GM21447 (cell line): Measurements from ENCODE around the gene ACAD8.
"Not testable (repeated sequence)": the region's sequence is repeated elsewhere in the genome, so short reads cannot be mapped to it uniquely, and the experiment has no call there.

Experiments used
- ATAC-seq: cut with Tn5 transposase; IDR thresholded peaks from one replicate; pipeline ENCODE4 v1.9.1; 2021; ENCODE audit not compliant: unreplicated experiment

The ACAD8 gene

GRCh38 chr11:134266440-134266839, 13.1 kb downstream of the ACAD8 start:
- no peak for ATAC-seq

- no peak for ATAC-seq
Measured at GRCh38 chr11:134266841-134267251, 13.5 kb downstream of the ACAD8 start.

- ATAC-seq: no peak
Measured at GRCh38 chr11:134267461-134267860, 14.1 kb downstream of the ACAD8 start.

GRCh38 chr11:134267966-134268365, 14.6 kb downstream of the ACAD8 start:
- no peak for ATAC-seq

- no peak for ATAC-seq
Measured at GRCh38 chr11:134270250-134270714, 16.9 kb downstream of the ACAD8 start.

GRCh38 chr11:134271978-134272377, 18.6 kb downstream of the ACAD8 start:
- ATAC-seq: no peak

- ATAC-seq: no peak
Measured at GRCh38 chr11:134272381-134273316, 19.3 kb downstream of the ACAD8 start.

GRCh38 chr11:134273317-134273712, 19.9 kb downstream of the ACAD8 start:
- no peak for ATAC-seq

- ATAC-seq: no peak
Measured at GRCh38 chr11:134275188-134275533, 21.8 kb downstream of the ACAD8 start.

GRCh38 chr11:134275534-134276395, 22.4 kb downstream of the ACAD8 start, which contains the start of gene GLB1L3:
TSS of gene GLB1L3 (plus strand) at chr11:134276379. CDS start at chr11:134276741, 362 bp downstream.
- no peak for ATAC-seq

GRCh38 chr11:134276396-134277182, 23.2 kb downstream of the ACAD8 start:
- ATAC-seq: no peak

GRCh38 chr11:134277183-134278001, 24.0 kb downstream of the ACAD8 start:
- no peak for ATAC-seq

- no peak for ATAC-seq
Measured at GRCh38 chr11:134278356-134278755, 25.0 kb downstream of the ACAD8 start.

GRCh38 chr11:134281635-134282034, 28.3 kb downstream of the ACAD8 start:
- not testable (repeated sequence) for ATAC-seq

GRCh38 chr11:134282121-134283045, 29.0 kb downstream of the ACAD8 start:
- ATAC-seq: no peak

- ATAC-seq: no peak
Measured at GRCh38 chr11:134283461-134284230, 30.3 kb downstream of the ACAD8 start.

- not testable (repeated sequence) for ATAC-seq
Measured at GRCh38 chr11:134284349-134284748, 31.0 kb downstream of the ACAD8 start.

GRCh38 chr11:134287561-134287960, 34.2 kb downstream of the ACAD8 start:
- no peak for ATAC-seq
